ENCODE measurements around the gene MVK. TPM values are rescaled to one million over a fixed set of nuclear protein-coding genes. Genes with fewer than 3 reads are reported as not detected.

MVK gene
- total and polyA plus RNA-seq, 2 of the 4 experiments (the other 2 are of a cell fraction): 6.6 to 11.5 TPM

GRCh38 chr12:109571773-109572505 is 1.7 kb upstream of the MVK start:
- TF ChIP-seq RFX5 (IDR thresholded peaks at IDR 0.05; ENCODE audit: low read depth, low read length) (no peak), MAZ (IDR thresholded peaks at IDR 0.05; ENCODE audit: borderline replicate concordance, low read depth, low read length) (no peak), CEBPB (IDR thresholded peaks at IDR 0.05; ENCODE audit: low read depth, low read length) (no peak), BHLHE40 (IDR thresholded peaks at IDR 0.05; ENCODE audit: low read depth, low read length) (no peak), SMC3 (IDR thresholded peaks at IDR 0.05; ENCODE audit: low read depth, low read length) (no peak), MAFK (IDR thresholded peaks at IDR 0.05; ENCODE audit: low read depth, low read length) (no peak), RAD21 (IDR thresholded peaks at IDR 0.05; ENCODE audit: low read length) (no peak), RCOR1 (IDR thresholded peaks at IDR 0.05; ENCODE audit: insufficient replicate concordance, low read length) (no peak), ELK1 (IDR thresholded peaks at IDR 0.05; ENCODE audit: borderline replicate concordance, low read depth, low read length) (no peak), USF2 (IDR thresholded peaks at IDR 0.05; ENCODE audit: low read depth, low read length) (no peak), FOS (IDR thresholded peaks at IDR 0.05; ENCODE audit: low read depth, low read length) (no peak), CTCF (conservative IDR thresholded peaks at IDR 0.05; ENCODE audit: low read depth, low read length) (no peak), MXI1 (IDR thresholded peaks at IDR 0.05; ENCODE audit: borderline replicate concordance, low read depth, low read length) (no peak)
- POLR2A ChIA-PET (ENCODE audit: unreplicated experiment): interaction anchor here (0.6 kb wide), 1 partner anchor 68 kb away, joined by 3 read pairs; no protein-coding TSS in a partner anchor
- ATAC-seq (ENCODE audit: low read depth): no peak
- dilution Hi-C loops (cut with HindIII; ENCODE audit: low sequenced_read_pairs, unreplicated experiment): no loop called here
- H2BK20ac ChIP-seq (ENCODE audit: low read depth, low read length): no peak overlapping the region
- no peak overlapping the region for H3K4me2 ChIP-seq (ENCODE audit: low read depth, low read length)
- no peak overlapping the region for H3K4me3 ChIP-seq (ENCODE audit: insufficient read depth, low read depth, low read length)
- in situ Hi-C loops (cut with MboI; ENCODE audit: low sequenced_read_pairs): no loop called here
- CTCF ChIA-PET: interaction anchor here (1.0 kb wide), 1 partner anchor 12 kb away, joined by 3 read pairs; no protein-coding TSS in a partner anchor
- BruUV-seq (replicated peaks): no TSS peak
- no peak overlapping the region for H3K14ac ChIP-seq (replicated peaks; ENCODE audit: low read depth, low read length)
- H2BK15ac ChIP-seq (ENCODE audit: low read depth, low read length): no peak overlapping the region
- WGBS, 2 experiments (ENCODE audit: extremely low coverage in 2 of 2, insufficient read length in 1 of 2): no CpG with 5 or more reads among the region's 5 CpGs
- H4K8ac ChIP-seq (ENCODE audit: low read depth in 2 of 2, low read length in 2 of 2): no peak overlapping the region
- no peak overlapping the region for H2AFZ ChIP-seq (replicated peaks; ENCODE audit: low read length, poor library complexity)
- H3K23ac ChIP-seq (ENCODE audit: low read depth, low read length): no peak overlapping the region
- H2BK120ac ChIP-seq (ENCODE audit: low read depth, low read length): no peak overlapping the region
- no peaks in the 10 kb centered on the region for H4K20me1 ChIP-seq (ENCODE audit: insufficient read depth, low read length)
- peaks cover 2% of the 10 kb centered on the region; the same call in 1 of the 2 replicates for H3K4me1 ChIP-seq (ENCODE audit: control insufficient read depth, insufficient read depth, low read length)
- H2AK9ac ChIP-seq (replicated peaks; ENCODE audit: low read depth, low read length, poor library complexity): no peak overlapping the region
- H3K27ac ChIP-seq (ENCODE audit: insufficient read depth, low read length): no peak overlapping the region
- H2BK5ac ChIP-seq (ENCODE audit: low read depth, low read length, poor library complexity, severe bottlenecking): no peak overlapping the region
- peaks cover 8% of the 10 kb centered on the region for H3K36me3 ChIP-seq (ENCODE audit: control insufficient read depth, insufficient read depth, low read length)
- no peak for DNase-seq
- 0 out of 2 replicates have a peak overlapping the region, but pooled peaks have one; percentile 37 for H2AK5ac ChIP-seq (ENCODE audit: low read depth, low read length)
- H3K18ac ChIP-seq (ENCODE audit: low read depth, low read length): no peak overlapping the region
- H3K9me1 ChIP-seq (ENCODE audit: insufficient read depth, low read length): peaks cover 5% of the 10 kb centered on the region
- H3K4ac ChIP-seq (ENCODE audit: low read depth, low read length): no peak overlapping the region
- H3K56ac ChIP-seq (ENCODE audit: extremely low read depth, insufficient read depth, low read length): no peak overlapping the region
- H4K91ac ChIP-seq (ENCODE audit: insufficient read depth, low read depth, low read length): no peak overlapping the region
- no peaks in the 10 kb centered on the region for H3K9me3 ChIP-seq (ENCODE audit: control insufficient read depth, insufficient read depth, low read length)
- intact Hi-C loops (cut with micrococcal nuclease): no loop called here
- H3K9ac ChIP-seq (ENCODE audit: low read depth, low read length): no peak overlapping the region
- peaks cover 3 to 16% of the 10 kb centered on the region in 2 experiments; a peak in 3 of 4 replicates for H3K79me1 ChIP-seq (ENCODE audit: low read depth in 1 of 2, low read length in 2 of 2)
- H3K27me3 ChIP-seq (ENCODE audit: control insufficient read depth, insufficient read depth, low read length): no peaks in the 10 kb centered on the region
- no peak overlapping the region for H4K5ac ChIP-seq (ENCODE audit: low read depth, low read length)
